HG03159 (cell line): Measurements from ENCODE around the gene EXOC2.

Experiments used
- ATAC-seq: cut with Tn5 transposase; IDR thresholded peaks from one replicate; pipeline ENCODE4 v1.9.1; 2021; ENCODE audit warnings: mild to moderate bottlenecking, moderate library complexity; ENCODE audit not compliant: unreplicated experiment

EXOC2 gene

GRCh38 chr6:449486-450419, 243.2 kb downstream of the EXOC2 start:
- ATAC-seq: no peak

DNA sequence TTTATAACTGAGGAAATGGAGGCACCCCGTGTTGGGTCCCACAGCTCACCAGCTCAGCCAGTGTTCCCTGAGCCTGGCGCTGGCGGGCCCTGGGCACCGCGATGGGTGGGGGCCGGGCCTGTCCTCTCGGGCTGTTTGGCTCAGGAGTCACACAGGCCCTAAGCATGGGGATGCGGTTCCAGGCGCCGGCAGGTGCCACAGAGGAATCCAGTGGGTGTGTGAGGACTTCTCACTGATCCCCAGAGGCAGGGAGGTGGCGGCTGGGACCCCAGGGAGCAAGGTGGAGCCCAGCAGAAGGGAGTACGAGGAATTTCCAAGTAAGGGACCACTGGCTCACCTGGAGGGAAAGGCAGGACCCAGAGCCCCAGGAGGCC, 243.9 kb downstream of the EXOC2 start:
- ATAC-seq: no peak

DNA sequence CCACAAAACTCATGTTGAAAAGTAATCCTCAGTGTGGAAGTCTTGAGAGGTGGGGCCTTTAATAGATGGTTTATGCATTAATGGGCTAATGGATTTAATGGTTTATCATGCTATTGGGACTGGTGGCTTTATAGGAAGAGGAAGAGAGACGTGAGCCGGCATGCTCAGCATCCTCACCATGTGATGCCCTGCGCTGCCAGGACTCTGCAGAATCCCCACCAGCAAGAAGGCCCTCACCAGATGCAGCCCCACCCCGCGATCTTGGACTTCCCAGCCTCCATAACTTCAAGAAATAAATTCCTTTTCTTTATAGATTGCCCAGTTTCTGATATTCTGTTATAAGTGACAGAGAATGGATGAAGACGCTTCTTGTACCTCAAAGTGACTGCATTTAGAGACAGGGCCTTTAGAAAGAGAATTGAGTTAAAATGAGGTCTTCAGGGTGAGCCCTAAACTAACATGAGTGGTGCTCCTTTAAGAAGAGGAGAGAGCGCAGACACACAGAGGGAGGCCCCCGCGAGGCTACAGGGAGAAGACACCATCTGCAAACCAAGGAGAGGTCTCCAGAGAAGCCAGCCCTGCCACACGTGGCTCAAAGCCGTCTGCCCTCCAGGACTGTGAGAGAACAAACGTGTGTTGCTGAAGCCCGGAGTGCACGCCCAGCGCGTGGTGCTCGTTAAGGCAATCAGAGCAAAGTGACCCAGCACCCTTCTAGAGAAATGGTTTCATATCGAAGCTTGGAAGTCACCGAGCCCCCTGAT, 244.5 kb downstream of the EXOC2 start:
- ATAC-seq: no peak

GRCh38 chr6:447381-448165, 245.4 kb downstream of the EXOC2 start:
- no peak for ATAC-seq

- no peak for ATAC-seq
Observed at GRCh38 chr6:446418-447366, 246.2 kb downstream of the EXOC2 start.

DNA sequence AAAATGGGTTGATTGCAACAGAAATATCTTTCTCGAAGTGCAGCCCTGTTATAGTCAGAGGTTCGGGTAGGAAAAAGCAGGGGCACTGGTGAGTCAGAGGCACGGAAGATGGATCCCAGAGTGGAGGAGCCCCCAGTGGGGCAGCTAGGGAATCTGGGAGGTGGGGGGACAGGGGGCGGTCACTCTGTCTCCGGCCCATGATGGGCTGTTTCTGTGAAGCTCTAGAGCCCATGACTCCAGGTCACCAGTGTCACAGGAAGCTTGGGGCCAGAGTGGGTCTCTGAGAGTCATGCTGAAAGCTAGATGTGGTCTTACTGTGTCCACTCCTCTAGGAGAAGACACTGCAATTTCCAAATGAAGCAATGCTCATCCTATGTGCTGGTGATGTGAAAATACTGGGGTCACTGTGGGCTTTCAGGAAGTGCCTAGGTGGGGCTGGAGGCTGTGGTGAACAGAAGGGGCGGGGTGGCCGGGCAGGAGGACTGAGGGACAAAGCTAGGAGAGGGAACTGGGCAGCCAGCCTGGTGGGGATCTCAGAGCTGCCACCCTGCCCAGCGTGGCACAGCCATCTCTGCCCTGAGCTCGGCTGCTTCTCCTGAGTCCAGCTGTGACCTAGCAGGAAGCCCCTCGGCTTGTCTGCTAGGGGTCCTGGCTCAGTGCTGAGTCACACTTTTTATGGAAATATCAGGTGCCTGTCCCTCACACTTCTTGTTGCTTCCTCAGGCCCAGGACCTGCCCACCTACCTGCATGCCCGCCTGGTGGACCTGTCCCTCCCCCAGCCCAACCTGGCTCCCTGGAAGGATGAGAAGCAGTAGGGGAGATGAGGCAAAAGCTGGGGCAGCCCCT, 247.1 kb downstream of the EXOC2 start:
- no peak for ATAC-seq

- no peak for ATAC-seq
Observed at GRCh38 chr6:444653-445275, 248.2 kb downstream of the EXOC2 start.

- no peak for ATAC-seq
Observed at GRCh38 chr6:443621-444159, 249.2 kb downstream of the EXOC2 start.

- ATAC-seq: no peak
Observed at GRCh38 chr6:441126-441920, 251.6 kb downstream of the EXOC2 start.

DNA sequence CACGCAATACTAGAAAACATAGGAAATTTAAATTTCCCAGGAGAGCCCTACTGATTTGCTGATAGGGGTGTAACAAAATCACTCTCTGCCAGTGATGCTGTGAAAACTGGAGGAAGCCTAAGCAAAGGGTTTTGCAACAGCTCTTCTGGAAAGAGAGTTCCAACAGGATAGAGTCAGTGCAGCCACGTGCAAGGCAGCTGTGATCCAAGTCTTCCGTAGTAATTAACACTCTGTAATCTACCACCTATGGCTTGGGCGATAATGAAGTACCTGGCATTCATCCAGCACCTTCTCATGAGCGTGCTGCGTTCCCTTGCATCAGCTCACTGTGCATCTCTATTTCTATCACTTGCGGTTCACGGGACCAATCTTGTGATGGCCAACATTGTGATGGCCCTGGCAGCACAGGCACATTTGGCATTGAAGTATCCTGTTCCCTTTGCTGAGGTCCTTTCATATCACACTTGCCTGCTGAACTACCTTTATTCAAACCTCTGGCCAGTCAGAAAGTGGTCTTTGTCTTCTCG, 253.2 kb downstream of the EXOC2 start:
- no peak for ATAC-seq

GRCh38 chr6:438634-439170, 254.2 kb downstream of the EXOC2 start:
- no peak for ATAC-seq

DNA sequence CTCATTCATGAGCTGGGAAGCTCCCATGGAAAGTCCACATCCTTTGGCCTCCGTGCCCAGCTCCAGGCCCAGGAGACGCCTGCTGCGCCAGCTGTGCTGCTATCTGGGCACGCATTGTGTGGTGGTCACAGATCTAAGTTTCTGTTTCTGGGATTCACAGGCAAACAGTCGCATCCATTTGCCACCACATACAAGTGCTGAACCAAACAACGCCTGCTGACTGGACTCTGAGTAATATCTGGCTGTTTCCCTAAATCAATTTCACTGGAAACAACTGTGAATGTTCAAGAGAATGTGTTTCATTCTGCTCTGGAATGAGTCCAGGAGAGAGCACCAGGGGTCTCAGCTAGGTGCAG, 255.9 kb downstream of the EXOC2 start:
- ATAC-seq: no peak

- ATAC-seq: no peak
Observed at GRCh38 chr6:436308-437036, 256.5 kb downstream of the EXOC2 start.

- ATAC-seq: no peak
Observed at GRCh38 chr6:435441-436307, 257.3 kb downstream of the EXOC2 start.
